ENCODE measurements around the gene CACNA1F.

The CACNA1F gene

DNA sequence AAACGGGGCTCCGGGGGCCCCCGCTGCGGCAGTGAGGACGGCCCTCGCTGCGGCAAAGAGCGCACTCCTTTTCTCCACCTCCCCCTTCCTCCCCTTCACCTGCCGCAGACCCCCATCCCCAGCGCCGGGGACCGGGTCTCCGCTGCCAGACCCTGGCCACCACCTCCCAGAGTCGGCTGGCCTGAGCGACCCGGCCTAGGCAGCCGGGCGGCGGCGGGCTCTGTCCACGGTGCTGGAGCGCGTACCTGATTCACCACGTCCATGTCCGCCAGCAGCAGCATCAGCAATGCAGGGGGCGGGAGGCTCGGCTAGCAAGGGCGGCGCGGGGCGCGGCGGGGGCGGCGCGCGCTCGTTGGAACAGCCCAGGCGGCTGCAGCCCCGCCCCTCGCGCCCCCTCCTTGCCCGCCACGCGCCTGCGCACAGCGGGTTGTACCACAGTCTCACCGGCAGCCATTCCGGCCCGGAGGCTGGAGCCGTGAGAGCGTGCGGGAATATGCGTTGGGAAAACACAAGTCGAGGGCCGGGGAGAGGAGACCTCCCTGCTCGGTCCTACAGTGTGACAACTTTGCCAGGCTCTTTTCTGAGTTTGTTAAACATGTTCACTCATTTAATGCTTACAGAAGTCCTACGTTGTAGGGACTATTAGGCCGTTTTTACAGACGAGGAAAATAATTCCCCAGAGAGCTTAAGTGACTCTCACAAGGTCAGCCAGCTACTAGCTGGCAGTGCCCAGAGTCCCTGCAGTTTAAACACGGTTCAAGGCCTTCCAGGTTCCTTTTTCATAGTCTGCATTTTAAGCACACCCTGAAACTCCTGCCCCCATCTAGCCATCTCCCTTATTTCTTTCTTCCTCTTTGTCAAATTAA lies 33.0 kb downstream of the CACNA1F start, which contains the start of gene SYP:
Gene SYP, minus strand, starts transcription at position 288 of the 866 bp plus-strand sequence. Its CDS starts 7 bp downstream, at position 281.
- peak within 1 kb of the TSS; percentile 34 for H3K4me3 ChIP-seq (ENCODE audit: low read depth, low read length)

DNA sequence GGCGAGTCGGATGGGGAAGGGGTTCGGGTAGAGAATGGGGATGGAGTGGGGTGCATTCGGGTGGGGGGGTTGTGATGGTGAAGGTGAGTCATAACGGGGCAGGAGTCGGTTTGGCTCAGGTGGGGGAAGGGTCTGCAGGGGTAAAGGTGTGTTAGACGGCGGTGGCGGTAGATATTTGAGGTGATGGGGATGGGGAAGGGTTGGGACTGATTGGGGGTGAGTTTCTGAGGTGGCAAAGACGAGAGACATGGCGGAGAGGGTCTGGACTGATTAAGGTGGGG lies 33.9 kb downstream of the CACNA1F start:
- H3K4me3 ChIP-seq (ENCODE audit: low read depth, low read length): peak overlapping the region; percentile 34

DNA sequence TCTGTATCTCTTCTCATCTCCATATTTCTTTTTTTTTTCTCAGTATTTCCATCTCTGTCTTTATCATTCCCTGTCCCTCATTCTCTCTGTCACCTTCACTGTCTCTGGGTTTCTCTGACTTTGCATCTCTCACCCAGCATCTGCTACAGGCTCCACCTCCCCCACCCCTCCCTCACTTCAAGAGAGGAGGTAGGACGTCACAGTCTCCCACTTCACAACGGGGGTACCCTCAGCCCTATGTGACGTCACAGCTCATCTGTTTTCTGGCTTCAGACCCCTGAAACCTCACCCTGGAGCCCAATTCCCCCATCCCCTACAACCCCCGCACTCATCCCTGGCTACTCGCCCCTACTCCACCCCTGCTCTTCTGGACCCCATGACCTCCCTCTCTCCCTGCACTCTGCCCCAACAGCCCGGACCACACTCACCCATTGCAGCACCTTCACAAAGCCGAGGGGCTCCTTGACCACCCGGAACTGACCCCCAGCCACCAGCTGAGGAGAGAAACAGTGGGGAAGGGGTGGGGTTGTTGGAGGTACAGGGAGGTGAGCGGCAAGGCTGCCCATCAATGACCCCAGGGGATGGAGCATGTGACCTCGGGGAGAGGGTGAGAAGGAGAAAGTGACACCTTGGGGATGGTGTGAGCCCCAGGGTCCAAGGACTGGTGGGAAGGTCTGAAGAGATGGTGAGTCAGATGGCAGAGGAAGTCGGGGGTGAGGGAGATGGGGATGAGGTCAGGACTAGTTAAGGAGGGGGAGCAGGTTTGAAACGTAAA lies 34.4 kb downstream of the CACNA1F start:
- no peak overlapping the region for H3K4me3 ChIP-seq (ENCODE audit: low read depth, low read length)

GRCh38 chrX:49197543-49198087 lies 35.5 kb downstream of the CACNA1F start:
- H3K4me3 ChIP-seq (ENCODE audit: low read depth, low read length): no peak overlapping the region

DNA sequence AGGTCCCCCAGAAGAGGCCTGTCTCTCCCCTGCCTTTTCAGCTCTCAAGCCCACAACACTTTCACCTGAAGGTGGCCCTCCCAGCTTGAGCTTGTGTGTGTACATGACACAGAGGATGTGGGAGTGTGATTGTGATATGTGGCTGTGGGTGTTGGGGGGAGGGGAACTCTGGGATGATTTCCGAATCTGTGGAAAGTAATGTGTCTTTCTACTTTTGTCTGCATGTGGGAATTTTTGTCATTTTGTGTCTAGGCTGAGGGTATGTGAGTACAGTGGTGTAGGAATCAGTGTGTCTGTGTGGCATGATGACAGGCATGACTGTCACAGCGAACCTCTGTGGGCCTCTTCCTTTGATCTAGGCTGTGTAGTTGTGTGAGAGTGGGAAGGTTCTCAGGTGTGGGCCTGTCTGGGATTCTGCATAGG lies 39.6 kb downstream of the CACNA1F start:
- no peak overlapping the region for H3K4me3 ChIP-seq (ENCODE audit: low read depth, low read length)

DNA sequence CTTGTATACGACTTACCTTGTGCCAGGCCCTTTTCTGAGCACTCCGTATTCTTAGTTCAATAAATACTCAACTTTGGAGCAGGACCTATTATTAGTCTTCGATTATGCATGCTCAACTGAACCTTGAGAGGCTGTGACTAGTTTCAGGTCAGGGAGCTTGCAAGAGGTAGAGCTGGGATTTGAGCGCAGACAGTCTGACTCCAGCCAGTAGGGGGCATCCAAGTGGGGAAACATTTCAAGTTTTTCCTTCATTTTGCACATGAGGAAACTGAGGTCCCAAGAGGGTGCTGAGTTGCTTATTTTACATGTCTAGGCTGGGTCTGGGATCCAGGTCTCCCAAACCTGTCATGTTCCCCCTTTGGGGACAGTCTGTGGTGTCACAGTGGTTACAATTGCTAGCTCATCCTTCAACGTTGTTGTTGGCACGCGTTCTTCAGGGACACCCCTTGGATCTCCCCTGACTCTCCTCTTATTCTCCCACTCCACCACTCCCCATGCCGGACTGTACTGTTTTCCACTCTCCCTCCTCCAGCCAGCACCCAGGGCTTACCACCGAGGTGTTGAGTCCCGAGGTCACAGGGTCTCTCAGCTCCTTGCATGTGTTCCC lies 40.3 kb downstream of the CACNA1F start:
- no peak overlapping the region for H3K4me3 ChIP-seq (ENCODE audit: low read depth, low read length)

DNA sequence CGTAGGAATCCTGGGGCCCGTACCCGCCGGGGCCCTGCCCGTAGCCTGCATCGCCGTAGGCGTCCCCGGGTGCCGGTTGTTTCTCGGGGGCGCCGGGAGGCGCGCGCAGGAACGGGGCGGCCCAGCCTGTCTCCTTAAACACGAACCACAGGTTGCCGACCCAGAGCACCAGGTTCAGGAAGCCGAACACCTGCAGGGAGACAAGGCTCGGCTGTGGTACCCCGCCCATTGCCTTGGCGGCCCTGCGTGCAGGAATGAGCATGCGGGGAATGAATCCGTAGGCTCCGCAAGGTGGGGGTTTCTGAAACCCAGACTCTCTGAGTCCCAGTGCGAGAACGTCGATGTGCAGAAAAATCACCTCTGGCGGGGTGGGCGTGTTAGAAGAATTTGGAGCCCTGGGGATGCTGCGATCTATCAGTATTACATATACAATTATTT lies 41.5 kb downstream of the CACNA1F start:
- peak overlapping the region; percentile 54 for H3K4me3 ChIP-seq (ENCODE audit: low read depth, low read length)

DNA sequence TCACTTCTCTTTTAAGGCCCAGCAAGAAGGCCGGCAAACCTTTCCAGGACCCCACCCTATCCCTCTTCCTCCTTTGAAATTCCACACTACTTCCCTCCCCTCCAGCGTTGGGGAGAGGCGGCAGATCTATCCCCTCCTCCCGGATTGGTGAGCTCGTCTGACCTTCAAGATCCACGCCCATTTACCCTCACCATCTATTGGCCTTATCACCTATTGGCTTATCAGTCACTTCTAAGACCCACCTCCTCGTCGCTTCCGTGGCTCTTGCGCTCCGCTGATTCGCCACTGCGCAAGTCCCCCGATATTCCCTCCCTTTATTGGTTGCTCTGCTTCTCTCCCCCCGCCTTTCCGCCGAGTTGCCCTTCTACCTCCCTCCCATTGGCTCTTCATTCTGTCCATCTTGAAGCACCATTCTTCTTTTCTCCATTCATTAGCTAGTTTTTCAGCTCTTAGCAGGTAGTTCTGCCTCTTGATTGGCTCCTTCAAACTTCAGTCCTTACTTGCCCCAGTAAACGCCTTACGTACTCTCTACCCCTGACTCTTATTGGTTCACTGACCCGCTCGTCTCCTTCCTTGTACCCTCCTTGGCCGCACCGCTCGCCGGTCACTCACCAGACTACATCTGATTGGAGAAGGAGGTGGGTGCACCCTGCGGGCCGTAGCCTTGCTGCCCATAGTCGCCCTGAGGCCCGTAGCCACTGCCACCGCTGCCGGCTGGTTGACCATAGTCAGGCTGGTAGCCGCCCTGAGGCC lies 42.1 kb downstream of the CACNA1F start:
- peak overlapping the region; percentile 54 for H3K4me3 ChIP-seq (ENCODE audit: low read depth, low read length)

GRCh38 chrX:49189606-49190005 lies 43.5 kb downstream of the CACNA1F start:
- no peak overlapping the region for H3K4me3 ChIP-seq (ENCODE audit: low read depth, low read length)

DNA sequence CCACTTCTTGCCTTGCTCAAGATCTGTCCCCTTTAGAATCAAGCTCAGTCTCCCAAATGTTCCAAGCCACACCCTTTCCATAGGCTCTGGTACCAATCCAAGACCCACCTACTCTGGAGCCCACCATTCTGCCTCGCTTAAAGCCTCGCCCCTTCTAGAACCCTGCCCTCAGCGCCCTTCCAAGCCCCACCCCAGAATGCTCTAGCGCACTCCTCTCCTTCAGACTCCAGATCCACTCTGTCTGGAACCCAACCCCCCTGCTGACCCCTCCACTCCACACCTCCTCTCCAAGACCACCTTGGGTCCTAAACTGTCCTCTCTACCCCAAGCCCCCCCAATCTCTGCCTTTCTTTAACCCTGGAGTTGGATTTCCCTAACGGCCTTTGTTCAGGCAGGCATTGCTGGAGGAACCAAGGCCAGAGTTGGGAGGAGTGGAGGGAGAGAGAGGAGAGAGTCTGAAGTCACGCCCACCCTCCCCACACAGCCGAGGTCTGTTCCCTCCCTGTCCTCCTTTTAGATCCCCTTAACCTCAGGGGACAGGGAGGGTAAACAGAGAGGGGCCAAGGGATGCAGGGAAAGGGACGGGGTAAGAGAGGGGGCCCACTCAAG lies 44.6 kb downstream of the CACNA1F start:
- H3K4me3 ChIP-seq (ENCODE audit: low read depth, low read length): no peak overlapping the region

GRCh38 chrX:49187526-49187925 lies 45.6 kb downstream of the CACNA1F start:
- no peak overlapping the region for H3K4me3 ChIP-seq (ENCODE audit: low read depth, low read length)

GRCh38 chrX:49187028-49187394 lies 46.1 kb downstream of the CACNA1F start:
- no peak overlapping the region for H3K4me3 ChIP-seq (ENCODE audit: low read depth, low read length)

DNA sequence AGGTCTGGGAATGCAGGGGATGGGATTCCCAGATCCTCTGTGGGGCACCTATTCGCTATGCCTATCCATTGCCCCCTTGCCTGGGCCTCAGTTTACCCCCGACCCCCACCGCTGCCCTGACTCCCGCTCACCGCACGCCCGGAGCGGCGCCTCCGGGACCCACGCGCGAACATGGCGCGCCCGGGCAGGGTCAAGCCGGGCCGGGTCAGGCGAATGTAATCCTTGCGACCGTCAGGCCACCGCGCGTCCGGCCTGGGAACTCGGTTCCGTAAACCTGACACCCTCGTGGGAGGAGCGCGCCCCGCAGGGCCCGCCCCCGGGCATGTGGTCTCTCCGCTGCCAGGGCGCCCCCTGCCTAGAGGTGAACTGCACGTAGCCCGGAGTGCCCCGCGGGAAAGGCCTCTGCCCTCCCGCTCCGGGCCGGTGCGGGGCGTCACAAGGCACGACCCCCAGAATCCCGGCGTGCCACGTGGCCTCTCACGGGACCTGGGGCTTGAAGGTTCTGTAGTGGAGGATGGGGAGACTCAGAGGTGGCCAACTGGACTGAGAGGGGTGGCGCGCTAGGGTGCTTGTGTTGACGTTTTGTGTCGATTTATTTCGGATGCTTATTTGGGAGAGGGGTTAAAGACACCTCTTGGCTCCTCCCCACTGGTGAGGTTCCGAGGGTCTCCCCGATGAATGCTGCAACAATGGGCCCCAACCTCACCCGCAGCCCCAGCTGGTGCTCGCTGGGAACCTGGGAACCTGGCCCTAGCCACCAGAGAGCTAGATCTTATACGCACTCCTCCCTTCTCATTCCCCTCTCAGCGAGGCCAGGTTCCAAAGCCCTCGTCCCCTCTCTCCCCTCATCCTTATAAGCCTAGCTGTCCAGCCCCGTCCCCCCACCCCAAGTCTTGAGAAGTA lies 46.8 kb downstream of the CACNA1F start, which contains the start of gene PRICKLE3:
Gene PRICKLE3, minus strand, starts transcription at position 249 of the 903 bp plus-strand sequence. Its CDS starts 76 bp downstream, at position 173.
- peak within 1 kb of the TSS; percentile 45 for H3K4me3 ChIP-seq (ENCODE audit: low read depth, low read length)

- H3K4me3 ChIP-seq (ENCODE audit: low read depth, low read length): peak overlapping the region; percentile 17
Observed at GRCh38 chrX:49184294-49185281, 48.6 kb downstream of the CACNA1F start.

- no peak overlapping the region for H3K4me3 ChIP-seq (ENCODE audit: low read depth, low read length)
Observed at GRCh38 chrX:49183701-49184281, 49.3 kb downstream of the CACNA1F start.

DNA sequence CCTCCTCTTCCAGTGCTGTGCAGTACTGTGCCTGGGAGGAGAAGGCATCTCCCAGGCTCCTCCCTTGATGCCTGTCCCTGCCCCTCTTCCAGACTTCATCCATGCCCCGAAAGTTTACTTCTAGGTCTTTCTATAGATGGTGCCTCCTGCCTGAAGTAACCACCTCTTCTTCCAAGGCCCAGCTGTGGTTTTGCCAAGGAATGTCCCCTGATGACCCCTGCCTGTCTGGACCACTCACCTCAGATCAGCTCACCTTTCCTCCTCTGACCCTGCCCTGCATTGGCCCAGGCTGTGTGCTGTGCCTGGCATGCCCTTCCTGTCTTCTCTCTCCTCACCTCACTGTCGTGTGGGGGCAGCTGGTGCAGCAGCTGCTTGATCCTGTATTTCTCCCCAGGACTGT lies 53.8 kb downstream of the CACNA1F start:
- no peak overlapping the region for H3K4me3 ChIP-seq (ENCODE audit: low read depth, low read length)

- no peak overlapping the region for H3K4me3 ChIP-seq (ENCODE audit: low read depth, low read length)
Observed at GRCh38 chrX:49178537-49178936, 54.6 kb downstream of the CACNA1F start.
